GM19467 (cell line): ENCODE data around the gene YEATS2.
"Not testable (repeated sequence)": the region's sequence is repeated elsewhere in the genome, so short reads cannot be mapped to it uniquely, and the experiment has no call there.

Experiments
- ATAC-seq: cut with Tn5 transposase; IDR thresholded peaks from one replicate; pipeline ENCODE4 v1.9.1; 2021; ENCODE audit warnings: mild to moderate bottlenecking, moderate library complexity; ENCODE audit not compliant: unreplicated experiment

The YEATS2 gene

DNA sequence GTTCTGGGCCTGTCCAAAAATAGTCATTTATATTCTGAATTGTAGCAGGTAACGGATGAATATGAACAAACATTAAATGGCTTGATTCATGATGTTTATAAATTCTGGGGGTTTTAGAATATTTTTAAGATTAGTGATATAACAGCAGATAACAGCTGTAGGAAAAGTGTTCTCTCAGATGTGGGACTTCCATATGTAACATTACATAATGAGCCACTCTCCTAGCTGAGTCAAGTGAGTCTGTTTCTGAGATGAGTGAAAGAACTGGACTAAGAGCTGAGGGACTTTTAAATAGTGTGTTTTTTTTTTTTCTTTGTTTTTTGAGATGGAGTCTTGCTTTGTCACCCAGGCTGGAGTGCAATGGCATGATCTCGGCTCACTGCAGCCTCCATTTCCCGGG is 13.9 kb downstream of the YEATS2 start:
- ATAC-seq: no peak

- ATAC-seq: no peak
These were observed 17.0 kb downstream of the YEATS2 start for GRCh38 chr3:183714622-183715021.

DNA sequence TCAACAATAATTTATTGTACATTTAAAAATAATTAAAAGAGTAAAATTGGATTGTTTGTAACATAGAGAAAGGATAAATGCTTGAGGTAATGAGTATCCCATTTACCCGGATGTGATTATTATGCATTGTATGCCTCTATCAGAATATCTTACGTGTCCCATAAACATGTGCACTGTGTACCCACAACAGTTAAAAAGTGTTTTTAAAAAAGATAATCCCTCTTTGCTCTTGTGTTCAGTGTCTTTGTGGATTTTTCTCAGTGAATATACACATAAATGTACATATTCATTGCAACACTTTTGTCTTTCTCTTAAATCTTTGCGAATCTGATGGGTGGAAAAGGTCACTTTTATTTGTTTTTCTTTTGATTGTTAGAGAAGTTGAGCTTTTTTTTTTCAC is 20.4 kb downstream of the YEATS2 start:
- no peak for ATAC-seq

DNA sequence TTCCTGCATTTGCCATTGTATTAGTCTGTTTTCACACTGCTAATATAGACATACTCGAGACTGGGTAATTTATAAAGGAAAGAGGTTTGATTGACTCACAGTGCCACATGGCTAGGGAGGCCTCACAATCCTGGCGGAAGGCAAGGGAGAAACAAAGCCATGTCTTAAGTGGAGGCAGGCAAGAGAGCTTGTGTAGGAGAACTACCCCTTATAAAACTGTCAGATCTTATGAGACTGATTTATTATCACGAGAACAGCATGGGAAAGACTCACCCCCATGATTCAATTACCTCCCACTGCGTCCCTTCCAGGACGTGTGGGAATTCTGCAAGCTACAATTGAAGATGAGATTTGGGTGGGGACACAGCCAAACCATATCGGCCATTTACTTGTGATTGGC is 27.8 kb downstream of the YEATS2 start:
- ATAC-seq: no peak

GRCh38 chr3:183728204-183728603 is 30.6 kb downstream of the YEATS2 start:
- no peak for ATAC-seq

GRCh38 chr3:183730361-183730760 is 32.8 kb downstream of the YEATS2 start:
- no peak for ATAC-seq

- ATAC-seq: no peak
These were observed 34.0 kb downstream of the YEATS2 start for GRCh38 chr3:183731611-183732010.

- no peak for ATAC-seq
These were observed 36.0 kb downstream of the YEATS2 start for GRCh38 chr3:183733553-183733952.

DNA sequence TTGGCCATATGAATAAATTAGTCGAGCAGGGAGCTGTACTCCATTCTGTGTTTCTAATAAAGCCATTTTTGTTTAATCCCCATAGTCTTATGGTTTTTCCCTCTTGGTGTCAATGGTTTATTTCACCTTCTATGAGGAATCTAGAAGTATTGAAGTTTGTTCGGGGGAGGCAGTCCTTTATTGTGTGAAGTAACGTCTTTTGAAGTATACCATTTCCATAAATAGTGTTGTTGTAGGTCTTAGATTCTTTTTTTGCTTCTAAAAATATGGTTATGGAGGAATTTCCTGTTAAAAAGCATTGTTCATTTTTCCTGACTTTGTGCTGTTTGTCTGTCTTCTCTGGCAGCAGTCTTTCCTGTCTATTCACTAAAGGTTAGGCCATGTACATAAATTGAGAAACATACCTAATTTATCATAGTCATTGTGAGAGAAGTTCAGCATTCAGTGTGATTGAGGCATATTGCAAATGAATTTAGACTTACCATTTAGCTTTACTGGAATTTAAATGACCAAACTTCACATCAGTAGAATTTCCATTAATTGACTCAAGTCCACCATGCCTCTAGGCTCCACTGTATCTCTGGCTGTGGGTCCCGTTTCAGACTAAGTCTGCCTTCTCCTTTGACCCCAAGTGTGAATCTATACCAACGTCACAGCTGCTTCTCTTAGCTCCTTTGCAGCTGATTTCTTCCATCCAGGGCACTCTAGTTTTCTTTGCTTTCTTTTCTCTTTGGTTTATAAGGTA is 37.3 kb downstream of the YEATS2 start:
- ATAC-seq: no peak

DNA sequence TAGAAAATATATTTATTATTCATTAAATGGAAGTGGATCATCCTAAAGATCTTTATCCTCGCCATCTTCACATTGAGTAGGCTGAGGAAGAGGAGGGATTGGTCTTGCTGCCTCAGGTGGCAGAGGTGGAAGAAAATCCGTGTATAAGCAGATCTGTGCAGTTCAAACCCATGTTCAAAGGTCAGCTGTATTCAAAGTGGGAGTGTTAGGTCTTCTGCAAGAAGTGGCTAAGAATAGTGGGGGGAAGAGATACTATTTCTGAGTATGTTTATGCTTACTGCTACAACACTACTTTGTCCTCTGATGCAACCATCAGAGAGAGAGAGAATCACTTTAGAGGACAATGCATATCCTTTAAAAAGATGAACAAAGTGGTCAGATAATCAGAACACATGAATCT is 39.5 kb downstream of the YEATS2 start:
- ATAC-seq: no peak

DNA sequence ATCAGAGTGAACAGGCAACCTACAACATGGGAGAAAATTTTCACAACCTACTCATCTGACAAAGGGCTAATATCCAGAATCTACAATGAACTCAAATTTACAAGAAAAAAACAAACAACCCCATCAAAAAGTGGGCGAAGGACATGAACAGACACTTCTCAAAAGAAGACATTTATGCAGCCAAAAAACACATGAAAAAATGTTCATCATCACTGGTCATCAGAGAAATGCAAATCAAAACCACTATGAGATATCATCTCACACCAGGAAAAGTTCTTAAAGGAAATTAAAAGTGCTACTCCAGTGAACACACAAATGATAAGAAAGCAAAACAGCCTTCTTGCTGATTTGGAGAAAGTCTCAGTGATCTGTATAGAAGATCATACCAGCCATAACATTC is 42.6 kb downstream of the YEATS2 start:
- ATAC-seq: not testable (repeated sequence)

GRCh38 chr3:183743231-183743630 is 45.6 kb downstream of the YEATS2 start:
- ATAC-seq: no peak

DNA sequence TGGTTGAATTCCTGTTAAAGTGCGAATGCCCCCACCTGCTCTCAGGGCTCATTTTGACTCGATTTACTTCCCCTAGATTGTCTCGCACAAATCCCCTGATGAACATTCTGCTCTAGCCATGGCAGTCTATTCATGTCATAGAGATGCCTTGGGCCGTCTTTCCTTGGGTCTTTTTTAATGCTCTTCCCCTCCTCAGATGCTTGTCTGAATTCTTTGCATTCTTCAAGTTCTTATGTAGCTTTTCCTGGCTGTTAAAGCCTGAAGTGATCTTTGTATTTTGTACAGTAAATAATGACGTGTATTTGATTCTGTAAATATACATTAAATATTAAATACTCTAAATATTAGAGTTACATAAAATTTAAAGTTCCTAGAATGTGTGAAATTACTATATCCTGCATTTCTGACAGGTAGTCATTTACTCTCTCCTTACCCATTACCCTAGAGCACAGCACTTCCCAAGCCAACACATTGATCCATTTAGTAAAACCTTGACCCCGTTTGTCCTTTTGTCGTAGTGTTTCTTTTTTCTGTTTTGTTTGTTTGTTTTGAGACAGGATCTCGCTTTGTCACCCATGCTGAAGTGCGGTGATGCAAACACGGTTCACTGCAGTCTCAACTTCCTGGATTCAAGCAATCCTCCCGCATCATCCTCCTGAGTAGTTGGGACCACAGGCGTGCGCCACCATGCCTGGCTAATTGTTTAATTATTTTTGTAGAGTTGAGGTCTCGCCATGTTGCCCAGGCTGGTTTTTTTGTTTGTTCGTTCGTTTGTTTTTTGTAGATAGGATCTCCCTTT is 47.9 kb downstream of the YEATS2 start:
- no peak for ATAC-seq

DNA sequence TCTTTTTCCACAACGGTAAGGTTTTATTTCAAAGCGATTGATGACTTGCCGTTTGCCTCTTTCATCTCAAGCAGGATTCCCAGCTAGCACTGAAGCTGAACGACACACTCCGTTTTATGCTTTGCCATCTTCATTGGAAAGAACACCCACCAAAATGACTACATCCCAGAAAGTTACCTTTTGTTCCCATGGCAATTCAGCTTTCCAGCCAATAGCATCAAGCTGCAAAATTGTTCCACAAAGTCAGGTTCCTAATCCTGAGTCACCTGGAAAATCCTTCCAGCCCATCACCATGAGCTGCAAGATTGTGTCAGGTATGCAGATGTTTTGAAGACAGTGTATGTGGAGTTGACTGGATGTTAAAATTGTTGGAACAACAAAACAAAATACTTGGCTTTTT is 56.5 kb downstream of the YEATS2 start:
- ATAC-seq: no peak

- no peak for ATAC-seq
These were observed 64.7 kb downstream of the YEATS2 start for GRCh38 chr3:183762304-183762703.

- no peak for ATAC-seq
These were observed 67.5 kb downstream of the YEATS2 start for GRCh38 chr3:183764847-183765731.

DNA sequence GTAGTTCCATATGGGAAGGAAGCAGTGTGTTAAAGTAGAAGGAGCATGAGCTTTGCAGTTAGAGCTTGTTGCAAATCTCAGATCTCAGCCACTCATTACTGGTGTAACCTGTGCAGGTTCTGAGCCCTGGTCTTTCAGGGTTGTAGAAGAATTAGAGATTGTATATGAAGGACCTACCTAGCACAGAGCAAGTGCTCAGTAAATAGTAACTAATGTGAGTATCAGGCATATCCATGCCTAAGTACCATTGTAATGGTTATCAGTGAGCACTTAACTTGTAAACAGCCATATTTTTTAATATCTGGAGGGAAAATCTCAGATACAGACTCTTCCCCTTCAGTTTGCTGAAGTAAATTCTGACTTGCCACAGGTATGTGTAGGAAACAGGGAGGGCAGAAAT is 68.5 kb downstream of the YEATS2 start:
- no peak for ATAC-seq

DNA sequence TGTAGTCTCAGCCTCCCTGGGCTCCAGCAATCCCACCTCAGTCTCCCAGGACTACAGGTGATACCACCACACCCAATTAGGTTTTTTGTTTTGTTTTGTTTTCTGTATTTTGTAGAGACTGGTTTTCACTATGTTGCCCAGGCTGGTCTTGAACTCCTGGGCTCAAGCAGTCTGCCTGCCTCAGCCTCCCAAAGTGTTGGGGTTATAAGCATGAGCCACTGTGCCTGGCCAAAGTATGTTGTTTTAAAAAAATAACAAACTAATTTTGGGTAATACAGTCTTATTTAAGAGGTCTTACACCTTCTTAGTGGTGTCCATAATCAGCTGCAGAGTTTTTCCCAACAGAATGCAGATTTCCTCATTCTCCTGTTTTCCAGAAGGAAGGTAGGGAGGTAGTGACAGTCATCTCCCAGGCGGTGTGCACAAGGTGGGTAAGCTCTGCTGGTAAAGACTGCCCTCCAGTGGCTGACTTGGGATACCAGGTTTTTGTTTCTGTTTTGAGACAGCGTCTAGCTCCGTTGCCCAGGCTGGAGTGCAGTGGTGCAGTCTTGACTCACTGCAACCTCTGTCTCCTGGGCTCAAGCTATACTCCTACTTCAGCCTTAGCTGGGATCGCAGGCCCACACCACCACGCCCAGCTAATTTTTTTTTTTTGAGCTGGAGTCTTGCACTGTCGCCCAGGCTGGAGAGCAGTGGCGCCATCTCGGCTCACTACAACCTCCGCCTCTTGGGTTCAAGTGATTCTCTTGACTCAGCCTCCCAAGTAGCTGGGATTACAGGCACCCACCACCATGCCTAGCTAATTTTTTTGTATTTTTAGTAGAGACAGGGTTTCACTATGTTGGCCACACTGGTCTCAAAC is 69.4 kb downstream of the YEATS2 start:
- peak; percentile 70 for ATAC-seq

DNA sequence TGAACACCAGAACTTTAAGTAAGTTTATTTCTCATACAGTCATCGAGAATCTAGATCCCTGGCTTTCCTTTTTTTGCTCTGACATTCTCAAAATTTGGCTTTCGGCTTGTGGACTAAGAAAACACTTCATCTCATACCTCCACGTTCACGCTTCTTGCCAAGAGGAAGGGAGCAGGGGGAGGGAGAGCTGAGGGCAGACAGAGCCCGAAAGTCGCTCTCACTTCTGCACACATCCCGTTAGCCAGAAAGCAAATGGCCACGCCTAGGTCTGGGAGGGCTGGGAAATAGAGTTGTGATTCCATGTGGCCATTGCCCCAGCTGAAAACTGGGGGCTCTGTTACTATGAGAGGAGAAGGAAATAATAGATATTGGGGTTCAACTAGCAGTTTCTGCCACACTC is 70.5 kb downstream of the YEATS2 start:
- no peak for ATAC-seq

GRCh38 chr3:183769453-183769852 is 71.9 kb downstream of the YEATS2 start:
- ATAC-seq: no peak
